ENCODE measurements around the gene NPC1. TPM values are rescaled to one million over a fixed set of nuclear protein-coding genes. Genes with fewer than 3 reads are reported as not detected.
A peak's percentile ranks its signal among the peaks of the same experiment; 100 is the strongest.

Gene NPC1
- total RNA-seq, 1 donor from 2014 or later = 100 TPM

DNA sequence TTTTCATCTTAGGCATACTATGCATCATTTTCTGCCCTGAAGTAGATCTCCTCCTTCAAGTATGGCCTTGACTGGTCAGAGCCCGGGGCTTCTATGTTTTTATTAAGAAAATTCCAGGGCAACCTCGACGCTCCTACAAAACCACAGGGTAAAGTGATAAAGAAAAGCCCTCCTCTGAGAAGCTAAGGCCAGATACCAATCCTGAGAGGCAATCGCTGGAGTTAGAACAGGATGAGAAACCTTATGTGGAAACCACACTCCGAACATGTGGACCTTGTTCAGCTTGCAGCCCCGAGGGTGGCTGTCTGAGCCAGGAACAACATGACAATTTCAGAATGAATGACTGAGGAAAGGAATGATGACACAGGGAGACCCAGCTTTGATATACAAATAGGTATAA lies 47.4 kb downstream of the NPC1 start:
- TF ChIP-seq CTCF (IDR thresholded peaks at IDR 0.05; ENCODE audit: insufficient read depth, low read length, severe bottlenecking) = no peak
- Histone ChIP-seq H3K4me3 (ENCODE audit: low read depth, low read length) (no peak overlapping the region), H3K27me3 (ENCODE audit: control insufficient read depth, insufficient read depth, low read length) (no peaks in the 10 kb centered on the region), H3K36me3 (ENCODE audit: control insufficient read depth, insufficient read depth, low read length) (peaks cover 62% of the 10 kb centered on the region)
- DNase-seq (ENCODE audit: low read depth) (no peak), FAIRE-seq (no peak)

- Histone ChIP-seq H3K36me3 (ENCODE audit: control insufficient read depth, insufficient read depth, low read length) (peaks cover 60% of the 10 kb centered on the region), H3K27me3 (ENCODE audit: control insufficient read depth, insufficient read depth, low read length) (no peaks in the 10 kb centered on the region), H3K4me3 (ENCODE audit: low read depth, low read length) (no peak overlapping the region)
- TF ChIP-seq CTCF (IDR thresholded peaks at IDR 0.05; ENCODE audit: insufficient read depth, low read length, severe bottlenecking) = no peak
- peak; percentile 47 for FAIRE-seq
- DNase-seq (ENCODE audit: low read depth) = no peak
Observed at GRCh38 chr18:23538001-23538400, 48.3 kb downstream of the NPC1 start.

GRCh38 chr18:23537274-23537673 lies 49.0 kb downstream of the NPC1 start:
- peaks cover 59% of the 10 kb centered on the region for H3K36me3 ChIP-seq (ENCODE audit: control insufficient read depth, insufficient read depth, low read length)

GRCh38 chr18:23536204-23536603 lies 50.1 kb downstream of the NPC1 start:
- peaks cover 57% of the 10 kb centered on the region for H3K36me3 ChIP-seq (ENCODE audit: control insufficient read depth, insufficient read depth, low read length)
- no peak for TF ChIP-seq CTCF (IDR thresholded peaks at IDR 0.05; ENCODE audit: insufficient read depth, low read length, severe bottlenecking)
- DNase-seq (ENCODE audit: low read depth) (no peak), FAIRE-seq (no peak)
- no peaks in the 10 kb centered on the region for H3K27me3 ChIP-seq (ENCODE audit: control insufficient read depth, insufficient read depth, low read length)
- no peak overlapping the region for H3K4me3 ChIP-seq (ENCODE audit: low read depth, low read length)

More at GRCh38 chr18:23537274-23537673, 49.0 kb downstream of the NPC1 start:
- no peak for DNase-seq (ENCODE audit: low read depth)
- H3K4me3 ChIP-seq (ENCODE audit: low read depth, low read length) = no peak overlapping the region
- no peak for TF ChIP-seq CTCF (IDR thresholded peaks at IDR 0.05; ENCODE audit: insufficient read depth, low read length, severe bottlenecking)
- H3K27me3 ChIP-seq (ENCODE audit: control insufficient read depth, insufficient read depth, low read length) = no peaks in the 10 kb centered on the region
- FAIRE-seq = no peak

- FAIRE-seq (no peak), DNase-seq (ENCODE audit: low read depth) (no peak)
- peaks cover 51% of the 10 kb centered on the region for H3K36me3 ChIP-seq (ENCODE audit: control insufficient read depth, insufficient read depth, low read length)
- TF ChIP-seq CTCF (IDR thresholded peaks at IDR 0.05; ENCODE audit: insufficient read depth, low read length, severe bottlenecking) = no peak
- no peak overlapping the region for H3K4me3 ChIP-seq (ENCODE audit: low read depth, low read length)
- no peaks in the 10 kb centered on the region for H3K27me3 ChIP-seq (ENCODE audit: control insufficient read depth, insufficient read depth, low read length)
Observed at GRCh38 chr18:23534276-23534675, 52.0 kb downstream of the NPC1 start.

GRCh38 chr18:23532848-23533247 lies 53.5 kb downstream of the NPC1 start:
- TF ChIP-seq CTCF (IDR thresholded peaks at IDR 0.05; ENCODE audit: insufficient read depth, low read length, severe bottlenecking) = no peak
- peaks cover 44% of the 10 kb centered on the region for H3K36me3 ChIP-seq (ENCODE audit: control insufficient read depth, insufficient read depth, low read length)
- no peak for FAIRE-seq

More at GRCh38 chr18:23532848-23533247, 53.5 kb downstream of the NPC1 start:
- no peak for DNase-seq (ENCODE audit: low read depth)
- Histone ChIP-seq H3K27me3 (ENCODE audit: control insufficient read depth, insufficient read depth, low read length) (no peaks in the 10 kb centered on the region), H3K4me3 (ENCODE audit: low read depth, low read length) (no peak overlapping the region)

Measured in bronchial epithelial cell (primary cell).